PFSK-1 (cell line): Measurements from ENCODE around the gene KCNJ16.

ENCODE experiments used
- FOXP2 ChIP-seq: optimal IDR thresholded peaks from 2 replicates; pipeline ENCODE3; 2011; ENCODE audit warnings: borderline replicate concordance, control low read depth, inconsistent platforms; ENCODE audit not compliant: insufficient read depth; ENCODE audit errors: extremely low read length, extremely low read depth
- POLR2AphosphoS5 ChIP-seq: IDR thresholded peaks from 2 replicates; pipeline ENCODE4 v1.6.1; 2012; ENCODE audit warnings: low read depth, mild to moderate bottlenecking, control low read depth, low read length, moderate library complexity
- REST ChIP-seq, 2 experiments: IDR thresholded peaks; 2 replicates each; pipeline versions ENCODE4 v1.6.1 to v1.8.0; 2011 to 2012; ENCODE audit warnings: low read depth in 2 of 2, low read length in 2 of 2, control low read depth in 1 of 2, inconsistent platforms in 1 of 2, mild to moderate bottlenecking in 1 of 2, moderate library complexity in 1 of 2; ENCODE audit not compliant: insufficient read depth in 1 of 2
- SIN3A ChIP-seq: IDR thresholded peaks from 2 replicates; pipeline ENCODE4 v1.6.1; 2012; ENCODE audit warnings: mild to moderate bottlenecking, low read length, moderate library complexity, borderline replicate concordance; ENCODE audit not compliant: insufficient read depth
- TAF1 ChIP-seq: IDR thresholded peaks from 2 replicates; pipeline ENCODE4 v1.6.1; 2012; ENCODE audit warnings: low read length, control low read depth, borderline replicate concordance; ENCODE audit not compliant: insufficient read depth

The KCNJ16 gene

DNA sequence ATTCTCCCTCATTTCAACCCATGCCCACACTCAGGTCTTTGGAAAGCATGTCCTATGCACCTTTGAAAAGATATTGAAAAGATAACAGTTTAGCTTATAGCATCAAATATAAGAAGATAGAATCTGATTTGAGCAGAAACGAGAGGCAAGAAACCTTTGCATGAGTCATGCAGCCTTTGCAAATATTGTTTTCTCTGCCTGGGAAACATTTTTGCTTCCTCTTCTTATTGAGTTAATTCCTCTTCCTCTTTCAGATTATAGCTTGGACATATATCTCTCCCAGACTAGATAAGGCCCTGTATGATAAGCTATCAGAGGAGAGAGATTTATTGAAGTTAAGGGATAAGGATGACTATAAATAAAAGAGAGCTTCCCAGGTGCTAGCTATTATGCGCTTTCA lies 48.2 kb downstream of the KCNJ16 start:
- no peak for TF ChIP-seq POLR2AphosphoS5
- no peak for TF ChIP-seq TAF1
- no peak for TF ChIP-seq FOXP2
- no peak for TF ChIP-seq REST (IDR thresholded peaks at IDR 0.05; ENCODE audit: insufficient read depth in 1 of 2, low read depth in 2 of 2, low read length in 2 of 2)
- TF ChIP-seq SIN3A = no peak

DNA sequence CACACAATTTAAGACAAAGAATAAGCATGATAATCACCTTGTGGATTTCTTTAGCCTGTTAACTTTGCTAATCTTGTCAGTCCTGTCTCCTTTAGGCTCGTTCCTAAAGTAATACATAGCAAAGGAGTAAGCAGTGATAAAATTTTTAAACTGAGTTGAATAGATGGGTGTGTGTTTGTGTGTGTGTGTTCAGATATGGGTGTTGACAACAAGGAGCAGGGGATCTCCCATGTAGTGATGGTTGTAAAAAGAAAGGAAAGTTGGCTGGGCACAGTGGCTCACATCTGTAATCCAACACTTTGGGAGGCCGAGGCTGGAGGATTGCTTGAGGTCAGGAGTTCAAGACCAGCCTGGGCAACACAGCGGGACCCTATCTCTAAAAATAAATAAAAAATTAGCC lies 49.7 kb downstream of the KCNJ16 start:
- TF ChIP-seq POLR2AphosphoS5 (no peak), FOXP2 (no peak), TAF1 (no peak), SIN3A (no peak), REST (IDR thresholded peaks at IDR 0.05; ENCODE audit: insufficient read depth in 1 of 2, low read depth in 2 of 2, low read length in 2 of 2) (no peak)

DNA sequence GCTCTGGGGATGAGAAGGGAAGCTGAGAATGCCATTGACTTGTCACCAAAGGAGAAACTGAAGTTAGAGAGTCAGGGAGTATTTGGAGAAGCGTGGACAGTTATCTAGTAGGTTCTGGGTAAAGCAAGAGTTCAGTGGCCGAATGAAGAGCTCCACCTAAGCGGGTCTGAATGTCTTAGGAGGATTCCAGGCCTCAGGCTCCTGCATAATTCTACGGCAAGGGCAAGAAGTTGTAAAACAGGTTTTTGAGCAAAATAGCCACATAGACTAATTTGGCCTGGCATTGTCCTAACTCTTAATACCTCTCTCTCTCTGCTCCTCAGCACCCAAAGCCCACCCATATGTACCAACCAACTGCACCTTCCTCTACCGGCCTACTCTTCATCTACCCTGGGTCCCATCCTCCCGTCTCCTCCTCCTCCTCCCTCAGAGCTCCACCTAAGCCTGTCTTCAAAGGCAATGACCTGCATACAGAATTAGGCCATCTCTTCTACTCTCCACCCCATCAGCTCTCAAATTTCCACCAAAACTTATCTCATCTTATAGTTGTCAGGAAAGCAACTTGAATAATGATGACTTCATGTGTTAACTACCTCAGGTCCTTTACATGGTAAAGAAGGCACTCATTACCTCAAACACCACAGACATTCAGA lies 52.3 kb downstream of the KCNJ16 start:
- TF ChIP-seq TAF1 (no peak), SIN3A (no peak), FOXP2 (no peak), REST (IDR thresholded peaks at IDR 0.05; ENCODE audit: insufficient read depth in 1 of 2, low read depth in 2 of 2, low read length in 2 of 2) (no peak), POLR2AphosphoS5 (no peak)

DNA sequence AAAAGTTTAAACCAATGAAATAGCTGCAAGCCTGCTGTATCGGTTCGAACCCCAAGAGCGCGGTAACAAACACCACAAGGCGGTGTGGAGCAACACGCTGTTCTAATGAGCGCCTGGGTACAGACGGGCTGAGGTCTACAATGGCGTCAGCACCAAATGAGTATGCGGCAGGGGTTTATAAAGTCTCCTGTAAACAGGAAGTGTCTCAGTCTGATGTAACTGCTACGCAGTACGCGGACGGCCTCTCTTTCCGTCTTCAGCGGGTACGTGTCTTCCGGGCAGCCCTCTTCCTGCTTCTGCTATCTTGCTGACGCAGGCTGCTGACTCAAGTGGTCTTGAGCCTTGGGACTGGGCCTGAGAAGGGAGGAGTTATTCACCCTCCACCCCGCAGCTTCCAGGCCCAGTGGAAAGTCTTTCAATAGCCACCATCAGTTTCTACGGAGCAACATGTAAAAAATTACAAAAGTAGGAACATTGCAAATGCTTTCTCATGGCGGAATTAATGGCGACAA lies 53.8 kb downstream of the KCNJ16 start:
- TF ChIP-seq TAF1 (no peak), FOXP2 (peak; percentile 45)

- no peak for TF ChIP-seq POLR2AphosphoS5
Measured at GRCh38 chr17:70130289-70130688, 55.3 kb downstream of the KCNJ16 start.

GRCh38 chr17:70132505-70132904 lies 57.5 kb downstream of the KCNJ16 start:
- TF ChIP-seq FOXP2 (no peak), TAF1 (no peak), REST (IDR thresholded peaks at IDR 0.05; ENCODE audit: insufficient read depth in 1 of 2, low read depth in 2 of 2, low read length in 2 of 2) (no peak), POLR2AphosphoS5 (no peak), SIN3A (no peak)
